Peyer's patch (tissue), 4 donors: ENCODE measurements around the gene CNPY4. TPM values are rescaled to one million over a fixed set of nuclear protein-coding genes. Genes with fewer than 3 reads are reported as not detected.
A peak's percentile ranks its signal among the peaks of the same experiment; 100 is the strongest.
"Not testable (repeated sequence)": the region's sequence is repeated elsewhere in the genome, so short reads cannot be mapped to it uniquely, and the experiment has no call there.

Source experiments
- DNase-seq, 3 donors: peaks; one replicate each; pipeline ENCODE4 v3.0.0-alpha.2; 2017 to 2019
- H3K27ac ChIP-seq, 4 donors: fragments of 200-600 bp; sonication (generic); one replicate each; pipeline ENCODE4 v1.5.1; 2016 to 2019
- H3K27me3 ChIP-seq, 2 donors: fragments of 200-600 bp; sonication (generic); one replicate each; pipeline ENCODE4 v1.5.1; 2019
- H3K36me3 ChIP-seq, 3 donors: fragments of 200-600 bp; sonication (generic); one replicate each; pipeline ENCODE4 v1.5.1; 2016 to 2019
- H3K4me1 ChIP-seq, 4 donors: fragments of 200-600 bp; sonication (generic); one replicate each; pipeline ENCODE4 v1.5.1; 2016 to 2019
- H3K4me3 ChIP-seq, 4 donors: fragments of 200-600 bp; sonication (generic); 1 replicate in 3 of 4; 2 replicates in 1 of 4; pipeline ENCODE4 v1.5.1; 2016 to 2019; ENCODE audit warnings: mild to moderate bottlenecking in 1 of 4
- H3K9me3 ChIP-seq, 4 donors: fragments of 200-600 bp; sonication (generic); one replicate each; pipeline ENCODE4 v1.5.1; 2016 to 2019; ENCODE audit warnings: mild to moderate bottlenecking in 1 of 4
- POLR2A ChIP-seq, 2 donors: fragments of 450-650 bp; IDR thresholded peaks; one replicate each; pipeline ENCODE4 v1.5.1; 2017; ENCODE audit warnings: antibody characterized with exemption in 2 of 2, mild to moderate bottlenecking in 2 of 2, moderate library complexity in 2 of 2
- total RNA-seq, 4 donors: library from RNA; depleted of rRNA; stranded (reverse); fragments of >200 nt; gene quantifications; one replicate each; pipeline ENCODE4 v1.1.0, GENCODE V29; 2016
- TF ChIP-seq, protein P1 (sequence below), 6 experiments: fragments of 450-650 bp in 4 of 6; fragments of 200-600 bp in 2 of 6; sonication (generic) in 1 of 6; IDR thresholded peaks; one replicate each; pipeline ENCODE4 v1.5.1; 2017 to 2019; ENCODE audit warnings: antibody characterized with exemption in 6 of 6, mild to moderate bottlenecking in 3 of 6, moderate library complexity in 1 of 6

The CNPY4 gene
- total RNA-seq, 4 donors from 2014 or later: 4.6 to 23.9 (median 6.3) TPM

DNA sequence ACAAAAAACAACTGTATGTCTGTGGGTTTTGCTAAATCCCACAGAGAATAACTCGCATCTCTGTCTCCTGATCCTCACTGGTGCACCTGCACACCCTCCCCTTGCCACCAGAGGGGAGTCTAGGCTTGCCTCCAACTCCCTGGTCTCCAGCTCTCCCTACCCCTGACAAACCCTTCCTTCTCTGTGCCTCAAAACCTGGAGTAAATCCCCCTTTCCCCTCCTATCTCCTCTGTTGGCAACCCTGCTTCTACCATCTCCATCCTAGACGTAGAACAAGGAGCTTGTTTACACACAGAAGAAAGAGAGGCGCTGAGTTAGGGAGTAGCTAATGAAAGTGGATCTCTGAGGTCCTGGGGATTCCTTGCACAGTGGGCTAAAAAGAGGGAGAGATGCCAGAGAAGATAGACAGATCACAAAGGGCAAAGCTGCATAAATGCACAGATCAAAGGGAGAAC, 13.3 kb downstream of the CNPY4 start:
- H3K27me3 ChIP-seq: no peaks in the 10 kb centered on the region
- H3K4me3 ChIP-seq: no peak overlapping the region
- H3K4me1 ChIP-seq: peaks cover 0 to 35% (median 2%) of the 10 kb centered on the region in 4 donors
- DNase-seq: peak; percentile 67 to 84 (median 75)
- no peak overlapping the region for H3K27ac ChIP-seq
- no peaks in the 10 kb centered on the region for H3K36me3 ChIP-seq
- H3K9me3 ChIP-seq: no peaks in the 10 kb centered on the region
- TF ChIP-seq, protein P1, sequence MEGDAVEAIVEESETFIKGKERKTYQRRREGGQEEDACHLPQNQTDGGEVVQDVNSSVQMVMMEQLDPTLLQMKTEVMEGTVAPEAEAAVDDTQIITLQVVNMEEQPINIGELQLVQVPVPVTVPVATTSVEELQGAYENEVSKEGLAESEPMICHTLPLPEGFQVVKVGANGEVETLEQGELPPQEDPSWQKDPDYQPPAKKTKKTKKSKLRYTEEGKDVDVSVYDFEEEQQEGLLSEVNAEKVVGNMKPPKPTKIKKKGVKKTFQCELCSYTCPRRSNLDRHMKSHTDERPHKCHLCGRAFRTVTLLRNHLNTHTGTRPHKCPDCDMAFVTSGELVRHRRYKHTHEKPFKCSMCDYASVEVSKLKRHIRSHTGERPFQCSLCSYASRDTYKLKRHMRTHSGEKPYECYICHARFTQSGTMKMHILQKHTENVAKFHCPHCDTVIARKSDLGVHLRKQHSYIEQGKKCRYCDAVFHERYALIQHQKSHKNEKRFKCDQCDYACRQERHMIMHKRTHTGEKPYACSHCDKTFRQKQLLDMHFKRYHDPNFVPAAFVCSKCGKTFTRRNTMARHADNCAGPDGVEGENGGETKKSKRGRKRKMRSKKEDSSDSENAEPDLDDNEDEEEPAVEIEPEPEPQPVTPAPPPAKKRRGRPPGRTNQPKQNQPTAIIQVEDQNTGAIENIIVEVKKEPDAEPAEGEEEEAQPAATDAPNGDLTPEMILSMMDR (IDR thresholded peaks at IDR 0.05): peak; percentile 70 to 94 (median 89)
- TF ChIP-seq POLR2A (IDR thresholded peaks at IDR 0.05): no peak

DNA sequence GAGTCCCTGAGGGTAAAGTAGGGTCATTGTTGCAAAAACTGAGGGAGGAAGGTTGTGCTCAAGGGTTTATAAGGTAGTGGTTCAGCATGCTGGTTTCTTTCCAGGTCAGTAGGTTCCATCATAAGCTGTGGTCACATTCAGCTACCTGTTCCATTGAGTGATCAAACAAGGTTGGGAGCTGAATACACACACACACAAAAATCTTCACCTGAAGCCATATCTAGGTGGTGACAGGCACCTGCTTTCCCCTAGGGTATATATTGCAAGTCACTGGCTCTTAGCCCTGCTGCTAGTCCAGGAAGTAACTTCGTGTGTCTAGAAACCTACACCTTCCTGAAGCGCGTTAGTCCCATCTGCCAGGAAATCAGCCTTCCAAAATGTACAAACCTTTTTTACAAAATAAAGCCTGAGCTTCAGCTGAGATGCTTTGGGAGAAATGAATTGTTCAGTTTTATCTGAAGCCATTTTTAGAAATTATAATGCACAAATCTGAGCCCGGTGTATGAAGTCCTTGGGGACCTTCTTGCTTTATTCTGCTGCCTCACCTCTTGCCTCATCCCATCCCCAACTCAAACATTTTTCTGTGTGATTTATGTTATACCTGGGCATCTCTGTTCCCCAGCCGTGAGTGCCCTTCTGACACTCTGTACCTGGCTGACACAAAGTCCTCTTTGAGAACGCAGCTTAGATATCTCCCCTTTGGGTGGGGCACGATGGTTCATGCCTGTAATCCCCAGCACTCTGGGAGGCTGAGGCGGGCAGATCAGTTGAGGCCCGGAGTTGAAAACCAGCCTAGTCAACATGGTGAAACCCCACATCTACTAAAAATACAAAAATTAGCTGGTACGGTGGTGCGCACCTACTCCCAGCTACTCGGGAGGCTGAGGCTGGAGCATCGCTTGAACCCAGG, 18.7 kb downstream of the CNPY4 start:
- DNase-seq: no peak
- peaks cover 0 to 7% (median 0%) of the 10 kb centered on the region in 4 donors for H3K4me1 ChIP-seq
- no peaks in the 10 kb centered on the region for H3K9me3 ChIP-seq
- no peaks in the 10 kb centered on the region for H3K36me3 ChIP-seq
- H3K4me3 ChIP-seq: no peak overlapping the region
- TF ChIP-seq, protein P1 (IDR thresholded peaks at IDR 0.05): no peak
- TF ChIP-seq POLR2A (IDR thresholded peaks at IDR 0.05): no peak
- no peaks in the 10 kb centered on the region for H3K27me3 ChIP-seq
- H3K27ac ChIP-seq: peak overlapping the region in 2 of 4 donors; percentile 46 to 52

DNA sequence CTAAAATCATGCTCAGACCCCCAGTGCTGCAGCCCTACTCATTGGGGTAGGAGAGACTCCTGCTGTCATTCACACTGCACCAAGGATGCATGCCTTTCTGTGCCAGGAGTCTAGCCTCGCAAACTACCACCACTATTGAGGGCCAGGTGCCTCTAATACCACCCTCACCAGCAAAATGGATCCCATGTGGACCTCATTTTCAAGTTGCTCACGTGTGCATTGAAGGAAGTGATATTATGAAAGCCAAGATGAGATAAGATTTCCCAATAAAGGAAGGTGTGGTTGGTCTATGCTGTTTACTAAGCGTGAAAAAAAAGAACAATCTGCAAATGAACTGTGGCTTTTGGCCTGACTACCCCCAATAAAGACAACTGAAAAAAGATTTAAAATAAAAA, 22.1 kb downstream of the CNPY4 start:
- DNase-seq: no peak
- no peak for TF ChIP-seq POLR2A (IDR thresholded peaks at IDR 0.05)
- TF ChIP-seq, protein P1 (IDR thresholded peaks at IDR 0.05): no peak
- Histone ChIP-seq H3K27ac (peak overlapping the region in 2 of 4 donors; percentile 54 to 86), H3K4me1 (peaks cover 0 to 7% (median 0%) of the 10 kb centered on the region in 4 donors), H3K36me3 (no peaks in the 10 kb centered on the region), H3K27me3 (no peaks in the 10 kb centered on the region), H3K9me3 (no peaks in the 10 kb centered on the region), H3K4me3 (no peak overlapping the region)

DNA sequence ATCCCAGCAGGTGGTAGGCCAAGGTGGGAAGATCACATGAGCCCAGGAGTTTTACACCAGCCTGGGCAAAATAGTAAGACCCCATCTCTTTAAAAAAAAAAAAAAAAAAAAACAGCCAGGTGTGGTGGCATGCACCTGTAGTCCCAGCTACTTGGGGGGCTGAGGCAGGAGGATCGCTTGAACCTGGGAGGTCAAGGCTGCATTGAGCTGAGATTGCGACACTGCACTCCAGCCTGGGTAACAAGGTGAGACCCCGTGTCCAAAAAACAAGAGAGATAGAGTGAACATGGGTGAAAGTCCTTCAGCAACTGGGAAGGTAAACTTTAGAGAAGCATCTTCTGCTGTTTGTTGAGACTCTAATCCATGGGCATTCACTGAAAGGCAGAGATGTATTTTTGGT, 23.0 kb downstream of the CNPY4 start:
- H3K9me3 ChIP-seq: no peaks in the 10 kb centered on the region
- H3K4me1 ChIP-seq: peaks cover 0 to 7% (median 0%) of the 10 kb centered on the region in 4 donors
- no peak overlapping the region for H3K4me3 ChIP-seq
- H3K27me3 ChIP-seq: no peaks in the 10 kb centered on the region
- no peak for DNase-seq
- no peaks in the 10 kb centered on the region for H3K36me3 ChIP-seq
- no peak overlapping the region for H3K27ac ChIP-seq
- TF ChIP-seq, protein P1 (IDR thresholded peaks at IDR 0.05): no peak
- TF ChIP-seq POLR2A (IDR thresholded peaks at IDR 0.05): no peak

DNA sequence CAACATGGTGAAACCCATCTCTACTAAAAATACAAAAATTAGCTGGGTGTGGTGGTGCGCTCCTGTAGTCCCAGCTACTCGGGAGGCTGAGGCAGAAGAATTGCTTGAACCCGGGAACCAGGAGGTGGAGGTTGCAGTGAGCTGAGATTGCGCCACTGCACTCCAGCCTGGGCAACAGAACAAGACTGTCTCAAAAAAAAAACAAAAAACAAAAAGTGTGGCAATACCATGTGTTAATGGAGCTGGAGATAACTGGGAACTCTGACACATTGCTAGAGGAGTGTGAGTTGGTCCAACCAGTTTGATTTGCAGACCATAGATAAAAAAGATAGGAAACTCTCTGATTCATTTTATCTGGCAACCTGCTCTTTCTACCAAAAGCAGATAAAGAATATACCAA, 26.9 kb downstream of the CNPY4 start:
- H3K27ac ChIP-seq, H3K27me3 ChIP-seq, DNase-seq, H3K4me3 ChIP-seq, H3K36me3 ChIP-seq, H3K9me3 ChIP-seq: not testable (repeated sequence)
- H3K4me1 ChIP-seq: peaks cover 0 to 21% (median 2%) of the 10 kb centered on the region in 4 donors

DNA sequence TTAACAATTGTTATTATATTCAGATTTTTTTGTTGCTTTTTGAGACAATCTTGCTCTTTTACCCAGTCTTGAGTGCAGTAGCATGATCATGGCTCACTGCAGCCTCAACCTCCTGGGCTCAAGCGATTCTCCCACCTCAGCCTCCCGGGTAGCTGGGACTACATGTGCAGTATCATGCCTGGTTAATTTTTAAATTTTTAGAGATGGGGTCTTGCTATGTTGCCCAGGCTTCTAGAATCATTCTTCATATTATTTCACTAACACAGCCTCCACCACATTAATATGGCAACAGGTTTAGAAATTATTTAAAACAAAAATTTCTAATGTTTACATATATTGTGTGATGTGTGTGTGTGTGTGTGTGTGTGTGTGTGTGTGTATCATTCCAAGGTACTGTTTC, 27.8 kb downstream of the CNPY4 start:
- H3K9me3 ChIP-seq: no peaks in the 10 kb centered on the region
- H3K27ac ChIP-seq: no peak overlapping the region
- H3K36me3 ChIP-seq: peaks cover 0 to 7% (median 0%) of the 10 kb centered on the region in 3 donors
- no peak for DNase-seq
- TF ChIP-seq, protein P1 (IDR thresholded peaks at IDR 0.05): no peak
- TF ChIP-seq POLR2A (IDR thresholded peaks at IDR 0.05): no peak
- peaks cover 0 to 17% (median 2%) of the 10 kb centered on the region in 4 donors for H3K4me1 ChIP-seq
- no peaks in the 10 kb centered on the region for H3K27me3 ChIP-seq
- H3K4me3 ChIP-seq: no peak overlapping the region
